Endodermal cell (in vitro differentiated cells): ENCODE results near the gene POU5F1. TPM values are rescaled to one million over a fixed set of nuclear protein-coding genes. Genes with fewer than 3 reads are reported as not detected.

ENCODE experiments used
- DNase-seq: peaks from one replicate; pipeline ENCODE4 v3.0.0-alpha.2; 2017
- H3K27ac ChIP-seq: 2 replicates; pipeline ENCODE4 v1.5.1; 2013; ENCODE audit warnings: mild to moderate bottlenecking, low read depth, low read length, moderate library complexity
- H3K27me3 ChIP-seq: 2 replicates; pipeline ENCODE4 v1.6.1; 2013; ENCODE audit warnings: mild to moderate bottlenecking, low read length, moderate library complexity; ENCODE audit not compliant: insufficient read depth, control insufficient read depth, poor library complexity, severe bottlenecking
- H3K36me3 ChIP-seq: 2 replicates; pipeline ENCODE4 v1.7.0; 2013; ENCODE audit warnings: mild to moderate bottlenecking, low read length, moderate library complexity; ENCODE audit not compliant: control insufficient read depth, insufficient read depth
- H3K4me1 ChIP-seq: one replicate; pipeline ENCODE4 v1.7.0; 2013; ENCODE audit warnings: low read length; ENCODE audit not compliant: control insufficient read depth, insufficient read depth
- H3K4me3 ChIP-seq: 2 replicates; pipeline ENCODE4 v1.5.1; 2013; ENCODE audit warnings: mild to moderate bottlenecking, low read length, moderate library complexity
- H3K9ac ChIP-seq: 2 replicates; pipeline ENCODE4 v1.6.1; 2013; ENCODE audit warnings: mild to moderate bottlenecking, low read length, moderate library complexity; ENCODE audit not compliant: poor library complexity, severe bottlenecking; ENCODE audit errors: extremely low read depth
- H3K9me3 ChIP-seq: 2 replicates; pipeline ENCODE4 v1.6.1; 2013; ENCODE audit warnings: mild to moderate bottlenecking, low read length, moderate library complexity; ENCODE audit not compliant: control insufficient read depth
- H3K27ac Mint-ChIP-seq: 2 replicates; pipeline ENCODE4 v1.8.0; 2020; ENCODE audit warnings: mixed read lengths
- H3K27me3 Mint-ChIP-seq: 2 replicates; pipeline ENCODE4 v1.8.0; 2021; ENCODE audit warnings: mild to moderate bottlenecking, mixed read lengths; ENCODE audit not compliant: insufficient read depth
- H3K36me3 Mint-ChIP-seq: 2 replicates; pipeline ENCODE4 v1.8.0; 2020; ENCODE audit warnings: low read depth, mixed read lengths
- H3K4me1 Mint-ChIP-seq: 2 replicates; pipeline ENCODE4 v1.8.0; 2020; ENCODE audit warnings: mixed read lengths
- H3K4me3 Mint-ChIP-seq: 2 replicates; pipeline ENCODE4 v1.8.0; 2020; ENCODE audit warnings: mild to moderate bottlenecking, moderate library complexity, mixed read lengths
- H3K9me3 Mint-ChIP-seq: 2 replicates; pipeline ENCODE4 v1.8.0; 2020; ENCODE audit warnings: mild to moderate bottlenecking, mixed read lengths
- CTCF ChIP-seq: fragments of 200-600 bp; sonication (generic); conservative IDR thresholded peaks from 2 replicates; pipeline ENCODE4 v1.5.0; 2021; ENCODE audit warnings: antibody characterized with exemption, mild to moderate bottlenecking
- WGBS, 2 experiments: methylation state at CpG; one replicate each; pipeline versions ENCODE4 v1.1.5 to v1.1.7; 2013; ENCODE audit warnings: missing lambda C conversion rate in 2 of 2, mixed read lengths in 1 of 2; ENCODE audit not compliant: insufficient coverage in 1 of 2, insufficient read length in 1 of 2; 5-methylcytosine and 5-hydroxymethylcytosine counted together
- total RNA-seq, 2 donors: library from RNA; stranded (reverse); fragmentation: NEBNext Ultra II Directional in 1 of 2; extraction: Animal tissue kit (Norgen Biotek cat#: 25700) in 1 of 2; gene quantifications; 2 replicates in 1 of 2; 3 replicates in 1 of 2; pipeline ENCODE4 v1.2.1, GENCODE V29; 2021

POU5F1 gene
- total RNA-seq, 2 donors from 2014 or later, result 106 to 687 TPM

GRCh38 chr6:31180500-31180899 is 10.0 kb upstream of the POU5F1 start:
- Histone ChIP-seq H3K4me1 (no peaks in the 10 kb centered on the region), H3K9ac (no peak overlapping the region), H3K27ac (no peak overlapping the region), H3K9me3 (no peaks in the 10 kb centered on the region), H3K4me3 (no peak overlapping the region), H3K27me3 (no peaks in the 10 kb centered on the region), H3K36me3 (no peaks in the 10 kb centered on the region)
- TF ChIP-seq CTCF, result no peak
- peak; percentile 75 for DNase-seq
- no peaks in the 10 kb centered on the region for H3K27me3 Mint-ChIP-seq
- peaks cover 17% of the 10 kb centered on the region for H3K4me1 Mint-ChIP-seq
- H3K4me3 Mint-ChIP-seq, result no peak overlapping the region
- H3K36me3 Mint-ChIP-seq, result no peaks in the 10 kb centered on the region
- WGBS, 2 experiments, result 92 to 95% methylated on average over 20 to 26 of the region's 26 CpGs
- no peak overlapping the region for H3K27ac Mint-ChIP-seq
- H3K9me3 Mint-ChIP-seq, result no peaks in the 10 kb centered on the region

- Histone ChIP-seq H3K9ac (no peak overlapping the region), H3K4me3 (no peak overlapping the region), H3K36me3 (no peaks in the 10 kb centered on the region), H3K27me3 (no peaks in the 10 kb centered on the region), H3K4me1 (no peaks in the 10 kb centered on the region), H3K27ac (no peak overlapping the region), H3K9me3 (no peaks in the 10 kb centered on the region)
- 90 to 94% methylated on average over 6 to 8 of the region's 8 CpGs for WGBS, 2 experiments
- no peak for TF ChIP-seq CTCF
- Mint-ChIP-seq H3K27me3 (no peaks in the 10 kb centered on the region), H3K4me3 (no peak overlapping the region), H3K27ac (no peak overlapping the region), H3K36me3 (no peaks in the 10 kb centered on the region), H3K9me3 (no peaks in the 10 kb centered on the region), H3K4me1 (peaks cover 17% of the 10 kb centered on the region)
- DNase-seq, result no peak
Observed at GRCh38 chr6:31179896-31180295, 9.4 kb upstream of the POU5F1 start.

- H3K9me3 Mint-ChIP-seq, result no peaks in the 10 kb centered on the region
- Histone ChIP-seq H3K9ac (no peak overlapping the region), H3K4me3 (no peak overlapping the region), H3K4me1 (no peaks in the 10 kb centered on the region), H3K27ac (no peak overlapping the region), H3K27me3 (no peaks in the 10 kb centered on the region), H3K9me3 (no peaks in the 10 kb centered on the region), H3K36me3 (no peaks in the 10 kb centered on the region)
- no peak for DNase-seq
- no peak for TF ChIP-seq CTCF
- peaks cover 17% of the 10 kb centered on the region for H3K4me1 Mint-ChIP-seq
- H3K27ac Mint-ChIP-seq, result no peak overlapping the region
- no peaks in the 10 kb centered on the region for H3K36me3 Mint-ChIP-seq
- no peak overlapping the region for H3K4me3 Mint-ChIP-seq
- H3K27me3 Mint-ChIP-seq, result no peaks in the 10 kb centered on the region
- 91 to 93% methylated on average over 4 of the region's 4 CpGs for WGBS, 2 experiments
Observed at GRCh38 chr6:31179042-31179386, 8.5 kb upstream of the POU5F1 start.
